Measurements from ENCODE around the gene CEBPE.

The CEBPE gene

DNA sequence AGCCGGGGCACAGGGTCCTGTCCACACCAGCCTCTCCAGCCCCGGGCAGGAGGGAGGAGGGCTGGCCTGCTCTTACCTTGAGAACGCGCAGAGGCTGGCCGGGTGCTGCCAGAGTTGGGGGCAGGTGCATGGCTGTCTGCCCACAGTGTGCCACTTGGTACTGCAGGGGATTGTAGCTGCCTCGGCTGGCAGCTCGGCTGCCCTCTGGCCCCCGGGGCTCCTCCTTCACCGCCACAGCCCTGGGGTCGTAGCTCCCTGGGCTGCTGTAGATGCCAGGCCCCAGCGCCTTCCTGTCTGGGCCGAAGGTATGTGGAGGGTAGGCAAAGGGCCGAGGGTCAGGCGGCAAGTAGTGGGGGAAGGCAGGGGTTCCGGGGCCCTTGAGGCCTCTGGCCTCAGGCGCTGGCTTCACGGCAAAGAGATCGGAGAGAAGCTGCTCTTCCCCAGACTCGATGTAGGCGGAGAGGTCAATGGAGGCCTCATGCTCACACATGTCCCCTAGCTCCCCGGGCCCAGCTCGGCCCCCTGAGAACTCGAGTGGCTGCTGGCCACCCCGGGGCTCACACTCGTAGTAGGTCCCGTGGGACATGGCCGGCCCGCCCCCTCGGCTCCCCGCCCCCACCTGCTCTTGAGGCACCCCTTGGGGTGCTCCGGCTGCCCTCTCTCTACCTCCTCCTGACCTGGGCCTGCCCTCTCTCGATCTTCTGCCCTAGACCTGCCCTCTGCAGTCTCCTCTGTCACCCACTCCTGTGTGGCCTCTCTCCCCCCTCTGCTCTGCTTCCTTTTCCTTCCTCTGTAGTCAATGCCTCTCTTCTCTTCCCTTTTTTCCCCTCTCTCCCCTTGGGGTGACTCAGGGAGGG lies at the start of gene CEBPE:
Gene CEBPE, minus strand, starts transcription at position 750 of the 857 bp plus-strand sequence. Its CDS starts 164 bp downstream, at position 586.
- no peak for DNase-seq

DNA sequence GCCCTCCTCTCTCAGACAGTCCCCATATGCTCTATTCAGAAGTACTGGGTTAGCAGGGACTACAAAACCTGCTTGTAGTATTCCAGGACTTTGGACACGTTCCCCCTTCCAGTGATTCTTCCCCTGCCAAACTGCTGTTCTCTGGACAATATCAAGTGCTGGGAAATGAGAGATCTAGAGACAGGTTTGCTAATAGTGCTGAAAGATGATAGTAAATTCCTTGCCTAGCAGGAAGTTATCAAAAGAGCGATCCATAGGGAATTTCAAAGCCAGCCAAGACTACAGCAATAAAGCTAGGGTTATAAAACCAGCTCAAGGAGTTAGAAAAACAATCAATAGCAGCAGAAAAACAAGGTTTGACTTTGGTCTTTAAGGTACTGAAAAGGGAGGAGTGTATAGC lies 49.2 kb upstream of the CEBPE start:
- no peak for DNase-seq

DNA sequence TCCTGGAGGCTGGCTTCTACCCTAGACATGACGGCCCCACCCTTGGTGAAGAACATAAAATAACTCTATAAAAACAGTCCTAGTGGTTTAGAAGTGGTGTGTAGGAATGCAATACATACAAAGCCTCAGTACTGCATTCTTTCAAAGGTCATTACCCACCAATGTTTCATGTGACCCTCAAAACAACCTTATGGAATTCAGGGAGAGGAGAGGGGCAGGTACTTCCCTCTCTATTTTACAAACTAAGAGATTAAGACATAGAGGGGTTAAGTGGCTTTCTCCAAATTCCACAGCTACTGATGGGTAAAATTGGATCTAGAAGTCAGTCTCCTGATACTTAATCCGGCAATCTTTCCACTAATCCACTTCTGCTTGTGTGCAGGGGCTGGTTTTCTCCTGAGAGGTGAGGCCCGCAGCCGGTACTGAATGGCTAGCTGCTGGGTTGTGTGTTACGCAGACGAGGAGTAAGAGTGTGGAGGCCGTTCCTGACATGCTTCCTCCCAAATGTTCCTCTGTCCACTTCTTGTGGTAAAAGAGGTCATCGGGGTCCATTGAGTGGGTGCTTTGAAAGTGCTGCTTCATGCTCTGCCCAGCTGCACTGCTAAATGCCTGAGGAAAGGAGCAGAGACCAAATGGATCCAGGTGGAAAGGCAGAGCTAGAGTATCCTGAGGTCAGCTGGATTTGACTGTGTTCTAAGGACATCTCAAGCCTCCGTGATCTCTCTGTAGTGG lies 48.2 kb upstream of the CEBPE start:
- DNase-seq = no peak

DNA sequence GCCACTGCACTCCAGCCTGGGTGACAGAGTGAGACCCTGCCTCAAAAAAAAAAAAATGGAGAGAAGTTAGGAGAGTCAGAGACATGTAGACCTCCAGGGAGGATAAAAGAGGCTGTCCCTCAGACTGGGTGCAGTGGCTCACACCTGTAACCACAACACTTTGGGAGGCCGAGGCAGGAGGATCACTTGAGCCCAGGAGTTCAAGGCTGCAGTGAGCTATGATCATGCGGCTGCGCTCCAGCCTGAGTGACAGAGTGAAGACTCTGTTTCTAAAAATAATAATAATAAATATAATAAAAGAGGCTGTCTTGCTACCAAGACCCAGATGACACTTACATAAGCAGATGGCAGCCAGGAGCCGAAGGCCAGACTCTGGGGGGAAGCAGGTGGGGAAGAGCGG lies 45.9 kb upstream of the CEBPE start:
- no peak for DNase-seq

DNA sequence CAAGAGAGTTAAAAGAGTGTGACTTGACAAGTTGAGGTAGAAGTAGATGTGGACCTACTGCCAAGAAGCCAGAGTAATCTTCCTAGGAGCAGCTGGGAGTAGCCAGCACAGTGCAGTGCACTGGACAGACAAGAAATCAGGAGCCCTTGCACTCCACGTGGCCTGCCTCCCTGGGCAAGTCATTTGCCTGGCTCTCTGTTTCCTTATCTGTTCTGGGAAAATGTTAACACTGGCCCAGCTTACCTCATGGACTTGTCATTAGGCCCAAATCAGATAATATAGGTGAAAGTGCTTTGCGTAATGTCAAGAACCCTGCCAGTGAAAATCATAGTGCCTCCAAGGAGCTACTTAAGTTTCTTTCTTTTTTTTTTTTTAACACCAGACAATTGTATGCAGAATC lies 45.2 kb upstream of the CEBPE start:
- DNase-seq = no peak

DNA sequence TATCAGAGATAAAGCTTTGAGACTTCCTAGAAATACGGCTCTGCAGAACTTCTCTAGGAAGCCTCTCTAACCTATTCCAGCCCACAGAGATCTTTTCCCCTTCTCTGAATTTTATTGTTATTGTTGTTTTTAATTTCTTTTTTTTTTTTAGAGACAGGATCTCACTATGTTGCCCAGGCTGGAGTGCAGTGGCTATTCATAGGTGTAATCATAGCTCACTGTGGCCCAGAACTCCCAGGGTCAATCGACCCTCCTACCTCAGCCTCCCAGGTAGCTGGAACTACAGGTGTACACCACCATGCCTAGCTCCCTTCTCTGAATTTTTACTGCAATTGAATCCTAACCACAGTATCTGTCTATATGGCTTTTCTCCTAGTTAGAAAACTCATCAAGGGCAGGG lies 44.8 kb upstream of the CEBPE start:
- DNase-seq = no peak

DNA sequence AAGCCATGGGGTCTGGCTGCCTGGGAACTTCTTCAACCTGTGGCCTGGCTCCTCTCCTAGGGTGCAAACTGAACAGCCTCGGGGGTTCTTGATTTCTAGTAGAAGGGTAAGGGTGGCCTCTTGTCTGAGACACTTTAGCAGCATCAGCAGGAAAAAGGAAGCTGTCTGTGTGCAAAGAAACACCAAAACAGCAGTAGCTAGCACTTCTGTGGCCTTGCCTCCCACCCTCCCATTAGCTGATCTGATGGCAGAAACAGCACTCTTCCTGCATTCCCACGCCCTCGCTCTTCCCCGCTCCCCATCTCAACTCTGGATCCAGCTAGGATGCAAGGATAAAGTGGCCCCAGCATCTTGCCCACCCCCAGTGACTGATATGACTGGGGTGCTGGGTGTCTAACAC lies 43.7 kb upstream of the CEBPE start:
- DNase-seq = no peak

DNA sequence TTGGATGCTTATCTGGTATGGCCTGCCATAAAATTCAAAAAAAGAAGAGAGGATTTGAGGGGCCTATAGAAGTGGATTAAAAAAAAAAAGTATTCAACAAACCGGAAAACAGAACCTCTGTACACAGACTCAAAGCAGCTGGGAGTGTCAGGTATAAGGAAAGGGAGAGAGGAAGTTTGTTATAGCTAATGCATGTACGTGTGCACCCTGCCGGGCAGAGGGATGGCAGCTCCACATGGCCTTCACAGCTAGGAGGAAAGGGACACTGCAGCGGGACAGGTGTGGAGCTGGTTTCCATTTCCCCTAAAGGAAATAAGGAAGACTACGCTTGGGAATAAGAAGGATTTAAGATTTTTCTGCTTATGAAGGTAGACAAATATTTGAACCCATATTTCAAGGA lies 43.0 kb upstream of the CEBPE start:
- no peak for DNase-seq

DNA sequence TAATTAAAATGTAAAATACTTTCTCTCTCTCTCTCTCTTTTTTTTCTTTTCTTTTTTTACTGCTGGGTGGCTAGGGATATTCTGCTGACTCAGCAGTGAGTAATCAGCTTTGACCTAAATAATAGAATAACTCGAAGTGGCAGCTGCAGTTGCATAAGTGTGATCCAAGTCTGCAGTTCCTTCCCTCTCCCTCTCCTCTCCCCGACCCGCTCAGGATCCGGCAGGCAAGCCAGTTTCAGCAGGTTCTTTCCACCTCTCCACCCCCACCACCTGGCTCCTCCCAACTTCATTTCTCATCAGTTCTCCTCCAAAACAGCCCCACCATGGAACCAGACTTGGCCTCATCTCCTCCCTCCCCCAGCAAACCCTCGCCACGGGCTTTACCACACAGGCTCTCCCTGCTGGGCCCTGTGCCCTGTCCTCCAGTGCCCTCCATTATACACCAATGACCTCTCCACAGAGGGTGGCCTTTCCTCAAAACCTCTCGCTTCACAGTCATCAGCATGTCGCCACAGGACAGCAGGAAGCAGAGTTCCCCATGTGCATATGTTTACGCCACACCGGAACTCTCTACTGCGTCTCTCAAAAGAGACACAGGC lies 42.0 kb upstream of the CEBPE start:
- peak; percentile 82 for DNase-seq

DNA sequence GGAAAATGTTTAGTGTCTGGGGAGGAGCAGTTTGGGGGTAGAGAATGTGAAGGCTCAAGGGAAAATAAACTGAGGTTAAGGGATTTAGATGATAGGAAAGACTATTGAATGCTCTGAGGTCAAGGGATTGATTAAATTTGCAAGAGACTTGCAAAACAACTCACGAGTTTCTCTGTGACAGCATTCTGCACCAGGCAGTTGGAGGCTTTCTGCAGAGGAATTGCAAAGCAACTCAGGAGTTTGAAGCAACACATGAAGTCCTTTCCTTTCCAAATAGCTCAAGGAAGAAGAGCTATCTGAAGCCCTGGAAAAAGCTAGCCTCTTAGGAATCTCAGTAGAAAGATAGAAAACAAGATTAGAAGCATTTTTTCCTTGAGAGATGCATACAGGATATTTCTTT lies 40.5 kb upstream of the CEBPE start:
- no peak for DNase-seq

DNA sequence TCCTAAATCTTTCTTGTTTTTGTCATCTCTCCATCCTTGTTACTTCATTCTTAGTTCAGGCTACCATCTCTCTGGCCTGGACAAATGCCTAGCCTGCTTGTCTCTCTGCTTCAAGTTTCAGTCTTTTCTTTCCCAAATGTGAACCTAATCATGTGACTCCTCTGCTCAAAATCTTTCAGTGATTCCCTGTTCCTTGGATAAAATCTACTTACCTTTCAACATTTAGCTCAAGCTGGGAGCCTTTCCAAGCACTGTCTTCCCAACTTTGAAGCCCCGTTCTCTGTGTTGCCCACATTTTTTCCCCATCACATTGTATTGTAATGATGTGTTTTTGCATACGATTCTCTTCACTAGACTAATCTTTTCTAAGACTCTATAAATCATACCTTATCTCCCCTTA lies 39.7 kb upstream of the CEBPE start:
- no peak for DNase-seq

DNA sequence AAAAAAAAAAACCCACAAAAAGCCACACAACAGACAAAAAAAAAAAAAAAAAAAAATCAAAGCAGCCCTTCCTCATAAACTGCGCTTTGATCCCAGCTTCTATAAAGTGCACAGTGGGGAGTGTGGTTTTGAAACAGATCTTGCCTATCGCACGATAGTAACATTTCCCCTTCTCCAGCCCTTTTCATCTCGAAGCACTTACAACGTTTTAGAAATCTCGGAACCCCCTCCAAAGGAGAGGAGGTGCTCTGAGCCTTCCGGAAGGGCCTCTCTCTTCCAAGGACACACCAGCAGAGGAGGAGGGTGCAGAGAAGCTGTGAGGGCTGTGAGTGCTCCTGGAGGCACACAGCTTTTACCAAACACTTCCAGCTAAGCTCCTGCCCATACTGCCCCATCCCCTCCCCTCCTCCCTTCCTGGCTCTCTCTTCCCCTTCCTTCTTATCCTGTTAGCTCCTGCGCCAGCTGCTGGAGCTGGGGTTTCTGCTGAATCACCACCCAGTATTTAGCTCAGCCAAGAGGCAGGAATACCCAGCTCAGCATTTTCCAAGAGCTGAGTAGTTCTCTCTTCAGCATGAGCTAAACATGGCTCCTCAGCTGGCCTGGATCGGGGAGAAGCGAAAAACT lies 36.0 kb upstream of the CEBPE start:
- peak; percentile 77 for DNase-seq

DNA sequence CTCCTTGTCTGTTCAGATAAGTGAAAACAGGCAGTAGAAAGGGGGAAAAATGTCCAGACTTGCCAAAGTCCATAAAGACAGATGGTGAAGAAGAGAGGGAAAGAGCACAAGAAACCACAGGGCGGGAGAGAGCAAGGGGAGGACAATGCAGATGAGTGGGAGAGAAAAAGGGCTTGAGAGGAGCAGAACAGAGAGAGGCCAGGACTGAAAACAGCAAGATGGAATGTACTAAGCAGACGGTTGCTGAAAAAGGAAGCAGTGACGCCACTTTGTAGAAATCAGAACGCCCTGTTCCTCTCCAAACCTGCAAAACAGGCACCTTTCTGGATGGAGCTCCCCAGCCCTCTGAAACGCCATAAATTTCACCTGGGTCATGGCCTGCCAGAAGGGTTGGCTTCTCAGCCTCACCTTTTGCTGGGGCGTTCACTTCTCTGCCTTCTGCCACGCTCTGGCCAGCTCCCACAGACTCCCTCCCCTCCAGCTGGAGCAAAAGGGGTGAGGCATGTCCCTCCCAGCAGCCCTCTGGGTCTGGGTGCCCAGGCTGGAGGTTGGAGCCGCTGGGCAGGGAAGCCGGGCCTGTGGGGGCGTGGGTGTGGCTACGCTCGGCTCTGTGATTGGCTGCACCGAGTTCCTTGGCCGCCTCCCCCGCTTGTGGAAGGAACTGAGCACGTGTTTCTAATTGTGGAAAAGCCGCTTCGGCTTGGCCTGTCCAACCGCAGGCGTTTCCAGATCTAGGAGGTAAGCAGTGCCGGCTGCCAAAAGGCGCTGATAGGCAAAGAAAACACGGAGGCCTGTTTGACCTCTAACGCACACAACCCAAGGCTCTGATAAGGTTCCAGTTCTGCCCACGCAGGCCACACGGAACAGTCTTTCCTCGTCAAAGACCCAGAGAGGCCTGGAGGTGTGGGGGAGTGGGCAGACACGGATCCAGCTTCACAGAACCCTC lies 35.1 kb upstream of the CEBPE start:
- no peak for DNase-seq

DNA sequence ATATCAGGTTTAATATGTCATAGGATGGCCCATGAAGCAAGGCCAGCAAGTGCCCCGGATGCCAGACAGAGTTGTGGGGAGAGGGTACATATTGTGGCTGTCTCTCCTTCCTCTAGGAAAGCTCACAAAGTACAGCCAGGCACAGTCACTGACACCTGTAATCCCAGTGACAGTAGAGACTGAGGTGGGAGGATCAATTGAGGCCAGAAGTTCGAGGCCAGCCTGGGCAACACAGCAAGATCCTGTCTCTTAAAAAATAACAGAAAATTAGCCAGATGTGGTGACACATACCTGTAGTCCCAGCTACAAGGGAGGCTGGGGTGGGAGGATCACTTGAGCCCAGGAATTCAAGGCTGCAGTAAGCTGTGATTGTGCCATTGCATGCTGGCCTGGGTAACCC lies 32.3 kb upstream of the CEBPE start:
- no peak for DNase-seq

DNA sequence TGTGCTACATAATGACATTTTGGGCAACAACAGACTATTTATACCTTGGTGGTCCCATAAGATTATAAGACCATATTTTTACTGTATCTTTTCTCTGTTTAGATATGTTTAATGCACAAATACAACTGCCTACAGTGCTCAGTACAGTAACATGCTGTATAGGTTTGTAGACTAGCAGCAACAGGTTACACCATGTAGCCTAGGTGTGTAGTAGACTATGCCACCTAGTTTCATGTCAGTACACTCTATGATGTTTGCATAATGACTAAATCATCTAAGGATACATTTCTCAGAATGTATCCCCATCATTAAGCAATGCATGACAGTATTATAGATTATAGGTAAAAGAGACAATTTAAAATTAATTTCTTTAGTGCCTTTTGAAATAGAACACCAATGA lies 30.7 kb upstream of the CEBPE start:
- DNase-seq = no peak

DNA sequence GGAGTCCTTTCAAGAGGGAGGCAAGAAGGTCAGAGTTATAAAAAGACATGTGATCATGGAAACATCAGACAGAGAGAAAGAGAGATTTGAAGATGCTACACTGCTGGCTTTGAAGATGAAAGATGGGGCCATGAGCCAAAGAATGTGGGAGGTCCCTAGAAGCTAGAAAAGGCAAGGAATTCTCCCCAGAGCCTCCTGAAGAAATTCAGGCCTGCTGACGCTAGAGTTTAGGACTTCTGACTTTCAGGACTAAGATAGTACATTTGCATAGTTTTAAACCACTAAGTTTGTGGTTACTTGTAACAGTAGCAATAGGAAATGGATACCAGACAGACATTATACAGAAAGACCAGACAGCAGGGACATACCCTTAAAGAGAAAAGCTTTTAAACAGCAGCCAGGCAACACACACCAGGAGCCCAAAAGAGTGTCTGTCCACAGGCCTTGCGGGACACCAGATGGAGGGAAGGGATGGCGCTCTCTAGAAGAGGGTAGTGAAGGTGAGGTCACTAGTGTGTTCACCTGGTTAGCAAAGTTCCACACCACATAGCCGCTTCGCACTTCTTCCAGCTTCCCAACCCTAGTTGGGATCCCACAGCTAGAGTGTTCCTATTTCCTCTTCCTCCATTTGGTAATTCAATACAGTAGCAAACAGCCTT lies 29.7 kb upstream of the CEBPE start:
- DNase-seq = no peak

DNA sequence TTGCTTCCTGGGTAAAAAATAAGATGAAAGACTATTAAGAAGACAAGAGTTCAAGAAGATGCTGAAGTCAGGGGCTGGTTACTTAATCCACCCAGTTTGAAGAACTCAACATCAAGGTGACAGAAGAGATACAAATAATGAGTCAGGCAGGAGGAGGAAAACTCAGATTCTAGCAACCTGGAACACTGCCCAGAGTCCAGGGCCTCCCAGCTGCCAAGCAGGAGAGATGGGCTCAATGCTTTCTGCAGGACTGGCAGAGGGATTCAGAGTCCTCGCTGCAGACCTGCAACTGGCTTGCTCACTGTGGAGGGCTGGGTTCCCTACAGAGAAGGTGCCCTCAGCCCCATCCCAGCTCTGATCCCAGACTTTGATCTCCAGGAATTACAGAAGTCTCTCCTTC lies 28.6 kb upstream of the CEBPE start:
- peak; percentile 34 for DNase-seq

DNA sequence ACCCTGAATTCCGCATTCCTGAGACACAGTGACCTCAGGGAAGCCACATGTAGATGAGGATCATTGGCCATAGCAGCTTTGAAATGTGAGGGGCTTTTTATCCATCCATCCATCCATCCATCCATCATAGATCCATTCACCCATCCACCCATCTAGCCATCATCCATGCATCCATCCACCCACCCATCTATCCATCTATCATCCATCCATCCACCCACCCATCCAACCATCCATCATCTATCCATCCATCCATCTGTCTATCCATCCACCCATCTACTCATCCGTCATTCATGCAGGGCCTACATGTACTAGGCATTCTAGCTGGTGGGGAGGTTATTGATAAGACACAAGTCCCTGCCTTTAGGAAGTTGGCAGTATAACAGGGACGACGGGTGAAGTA lies 27.9 kb upstream of the CEBPE start:
- no peak for DNase-seq

DNA sequence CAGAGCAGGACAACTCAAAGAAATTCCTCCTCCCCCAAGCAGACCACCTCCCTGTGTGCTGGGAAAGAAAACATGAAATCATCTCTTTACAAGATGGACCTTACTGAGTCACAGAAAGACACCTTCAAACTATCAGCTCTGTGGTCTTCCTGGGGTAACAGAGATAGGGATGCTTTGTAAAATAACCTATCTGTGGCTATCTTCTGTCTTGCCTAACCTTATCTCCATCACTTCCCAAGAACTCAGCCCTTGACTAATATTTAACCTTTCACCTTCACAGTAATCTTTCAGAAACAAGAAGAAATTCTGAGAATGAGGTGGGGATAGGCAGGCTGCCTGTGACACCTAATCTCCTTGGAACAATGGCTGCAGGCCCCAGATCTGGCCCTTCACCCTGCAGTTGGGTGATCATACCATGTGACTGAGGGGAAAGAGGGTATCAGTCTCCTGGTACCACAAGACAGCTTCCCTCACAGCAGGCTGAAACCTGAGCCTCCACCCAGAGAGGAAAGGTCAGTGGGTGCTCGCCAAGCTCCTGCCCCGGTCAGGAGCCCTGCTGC lies 27.4 kb upstream of the CEBPE start:
- DNase-seq = no peak

DNA sequence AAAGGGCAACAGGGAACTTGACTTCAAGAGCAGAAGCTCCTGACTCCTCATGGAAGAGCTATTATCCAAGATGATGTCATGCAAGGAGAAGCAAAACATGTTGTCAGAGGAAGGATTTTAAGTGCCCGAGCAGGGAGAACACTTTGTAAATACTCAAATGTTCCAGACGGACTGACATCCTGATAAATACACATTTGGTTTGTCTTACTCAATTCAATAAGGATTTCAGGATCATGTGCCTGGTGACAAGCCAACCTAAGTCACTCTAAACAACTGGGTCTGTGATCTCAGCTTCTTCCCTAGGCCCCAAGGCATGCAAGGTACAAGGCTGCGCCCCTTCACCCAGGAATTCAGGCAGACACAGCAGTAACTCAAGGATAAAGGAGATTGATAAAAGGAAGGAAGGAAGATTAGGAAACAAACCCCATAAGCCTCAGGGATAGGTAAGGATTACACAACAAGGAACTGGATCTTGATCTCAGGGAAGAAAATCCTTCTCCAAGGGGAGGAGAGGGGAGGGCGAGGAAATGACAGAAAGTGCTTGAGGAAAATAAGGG lies 26.8 kb upstream of the CEBPE start:
- peak; percentile 29 for DNase-seq

DNA sequence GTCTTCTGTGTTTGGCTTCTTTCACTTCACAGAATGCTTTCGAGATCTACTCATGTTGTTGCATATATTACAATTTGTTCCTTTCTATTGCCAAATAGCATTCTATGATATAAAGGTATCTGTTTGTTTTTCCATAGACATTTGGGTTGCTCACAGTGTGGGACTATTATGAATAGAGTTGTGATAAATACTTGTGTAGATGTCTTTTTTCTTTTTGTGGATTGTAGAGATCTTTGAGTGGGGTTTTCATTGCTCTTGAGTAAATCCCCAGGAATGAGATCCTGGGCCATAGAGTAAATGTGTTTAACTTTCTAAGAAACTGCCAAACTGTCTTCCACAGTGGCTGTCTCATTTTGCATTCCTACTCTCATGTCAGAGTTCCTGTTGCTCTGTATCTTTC lies 24.9 kb upstream of the CEBPE start:
- no peak for DNase-seq

Measured in HCEC 1CT (cell line).